Left lung (tissue), 10 donors: ENCODE data around the gene LRMDA. TPM values are rescaled to one million over a fixed set of nuclear protein-coding genes. Genes with fewer than 3 reads are reported as not detected.

Experiments used
- ATAC-seq: fragments of 200-7000 bp; cut with Tn5 transposase; one replicate; pipeline ENCODE4 v1.9.1; 2020; ENCODE audit warnings: moderate library complexity
- DNase-seq, 4 donors: peaks; one replicate each; pipeline ENCODE4 v3.0.0-alpha.2; 2013 to 2020
- H3K27ac ChIP-seq, 2 donors: fragments of 200-600 bp; sonication (generic) in 1 of 2; one replicate each; pipeline versions ENCODE4 v1.5.0 to v1.8.0; 2020 to 2021
- H3K27me3 ChIP-seq, 2 donors: fragments of 200-600 bp; sonication (generic) in 1 of 2; one replicate each; pipeline versions ENCODE4 v1.5.0 to v1.8.0; 2020 to 2021
- H3K36me3 ChIP-seq, 2 donors: fragments of 200-600 bp; sonication (generic) in 1 of 2; one replicate each; pipeline versions ENCODE4 v1.5.0 to v1.8.0; 2020 to 2021
- H3K4me1 ChIP-seq, 2 donors: fragments of 200-600 bp; one replicate each; pipeline ENCODE4 v1.8.0; 2021
- H3K4me3 ChIP-seq, 2 donors: fragments of 200-600 bp; sonication (generic) in 1 of 2; one replicate each; pipeline versions ENCODE4 v1.5.0 to v1.8.0; 2020 to 2021; ENCODE audit warnings: mild to moderate bottlenecking in 1 of 2
- H3K9me3 ChIP-seq, 2 donors: fragments of 200-600 bp; sonication (generic) in 1 of 2; one replicate each; pipeline versions ENCODE4 v1.5.0 to v1.8.0; 2020 to 2021
- CTCF ChIP-seq, 2 donors: fragments of 200-600 bp; sonication (generic) in 1 of 2; IDR thresholded peaks; one replicate each; pipeline versions ENCODE4 v1.5.0 to v1.8.0; 2021; ENCODE audit warnings: antibody characterized with exemption in 2 of 2
- intact Hi-C, 2 donors: fragments of 100-400 bp; cut with DNase I; formaldehyde crosslinking; loops; one replicate each; pipeline versions ENCODE4 v1.11.2 to v1.14.2; 2022
- polyA plus RNA-seq, 6 donors: library from polyadenylated mRNA; unstranded; fragments of 120-200 nt; gene quantifications; one replicate each; pipeline ENCODE4 v1.2.1, GENCODE V29; 2013; ENCODE audit not compliant: insufficient read length in 6 of 6
- total RNA-seq, 2 donors: library from RNA; stranded (reverse); fragmentation: NEBNext Ultra II Directional; extraction: Animal tissue kit (Norgen Biotek cat#: 25700); gene quantifications; one replicate each; pipeline ENCODE4 v1.2.1, GENCODE V29; 2021
- donor health status: DM: no; HTN: yes; CAD: no.
- donor health status: DM: no; HTN: no; CAD: no.

LRMDA gene
- total and polyA plus RNA-seq, 8 donors, result 13.9 to 23.6 (median 18.7) TPM

- no peaks in the 10 kb centered on the region for H3K4me1 ChIP-seq
- no peaks in the 10 kb centered on the region for H3K9me3 ChIP-seq
- no peak for TF ChIP-seq CTCF (IDR thresholded peaks at IDR 0.05)
- ATAC-seq (no peak), DNase-seq (no peak)
- H3K36me3 ChIP-seq, result no peaks in the 10 kb centered on the region
- H3K4me3 ChIP-seq, result no peak overlapping the region
- intact Hi-C loops, result no loop called here
- H3K27ac ChIP-seq, result no peak overlapping the region
- no peaks in the 10 kb centered on the region for H3K27me3 ChIP-seq
These were observed 780.3 kb downstream of the LRMDA start for GRCh38 chr10:76211691-76212090.

GRCh38 chr10:76213876-76214275 is 782.5 kb downstream of the LRMDA start:
- Histone ChIP-seq H3K4me1 (no peaks in the 10 kb centered on the region), H3K27me3 (no peaks in the 10 kb centered on the region), H3K27ac (no peak overlapping the region), H3K36me3 (no peaks in the 10 kb centered on the region), H3K4me3 (no peak overlapping the region), H3K9me3 (no peaks in the 10 kb centered on the region)
- no peak for TF ChIP-seq CTCF (IDR thresholded peaks at IDR 0.05)
- no peak for DNase-seq
- intact Hi-C loops, result no loop called here
- ATAC-seq, result no peak

GRCh38 chr10:76218035-76218434 is 786.6 kb downstream of the LRMDA start:
- no peaks in the 10 kb centered on the region for H3K27me3 ChIP-seq
- ATAC-seq (peak; percentile 86), DNase-seq (no peak)
- H3K4me1 ChIP-seq, result no peaks in the 10 kb centered on the region
- TF ChIP-seq CTCF (IDR thresholded peaks at IDR 0.05), result no peak
- no peaks in the 10 kb centered on the region for H3K36me3 ChIP-seq
- no peaks in the 10 kb centered on the region for H3K9me3 ChIP-seq
- intact Hi-C loops, result no loop called here
- H3K27ac ChIP-seq, result no peak overlapping the region
- no peak overlapping the region for H3K4me3 ChIP-seq

GRCh38 chr10:76229341-76229740 is 797.9 kb downstream of the LRMDA start:
- ATAC-seq (no peak), DNase-seq (no peak)
- Histone ChIP-seq H3K27me3 (no peaks in the 10 kb centered on the region), H3K27ac (no peak overlapping the region), H3K36me3 (no peaks in the 10 kb centered on the region), H3K4me3 (no peak overlapping the region), H3K9me3 (no peaks in the 10 kb centered on the region), H3K4me1 (peaks cover 0 to 8% of the 10 kb centered on the region in 2 donors)
- intact Hi-C loops, result no loop called here
- TF ChIP-seq CTCF (IDR thresholded peaks at IDR 0.05), result no peak

- H3K4me1 ChIP-seq, result peaks cover 0 to 8% of the 10 kb centered on the region in 2 donors
- H3K4me3 ChIP-seq, result no peak overlapping the region
- no peak overlapping the region for H3K27ac ChIP-seq
- no peaks in the 10 kb centered on the region for H3K9me3 ChIP-seq
- ATAC-seq, result no peak
- TF ChIP-seq CTCF (IDR thresholded peaks at IDR 0.05), result no peak
- no peaks in the 10 kb centered on the region for H3K36me3 ChIP-seq
- intact Hi-C loops, result no loop called here
- H3K27me3 ChIP-seq, result no peaks in the 10 kb centered on the region
- DNase-seq, result no peak
These were observed 799.5 kb downstream of the LRMDA start for GRCh38 chr10:76230921-76231285.
